CD4-positive, alpha-beta T cell (primary cell): ENCODE data around the gene MSI2. TPM values are rescaled to one million over a fixed set of nuclear protein-coding genes. Genes with fewer than 3 reads are reported as not detected.

Experiments
- ATAC-seq: fragments of 200-7000 bp; cut with Tn5 transposase; one replicate; pipeline ENCODE4 v1.10.0; 2022; ENCODE audit warnings: mild to moderate bottlenecking; ENCODE audit not compliant: poor library complexity
- CTCF ChIA-PET: fragments of 350-600 bp; sonication (Branson Sonifier 250); formaldehyde crosslinking; loops from one replicate; lab custom pipeline; 2021; ENCODE audit warnings: antibody characterized with exemption, inconsistent platforms; lab: Charles Lee
- POLR2A ChIA-PET: fragments of 350-600 bp; sonication (Branson Sonifier 250); formaldehyde crosslinking; loops from one replicate; lab custom pipeline; 2021; ENCODE audit warnings: antibody characterized with exemption, inconsistent platforms; lab: Charles Lee
- DNase-seq, 14 experiments: peaks; one replicate each; pipeline ENCODE4 v3.0.0-alpha.2; 2013 to 2020; ENCODE audit warnings: mixed read lengths in 2 of 14
- H3K27ac ChIP-seq, 2 donors: one replicate each; pipeline versions ENCODE4 v1.5.1 to v1.7.0; 2013; ENCODE audit warnings: low read length in 2 of 2, low read depth in 1 of 2, mild to moderate bottlenecking in 1 of 2
- H3K27me3 ChIP-seq, 2 experiments: 1 replicate in 1 of 2; 2 replicates in 1 of 2; pipeline versions ENCODE4 v1.6.1 to v1.7.0; 2013; ENCODE audit warnings: low read length in 2 of 2, control low read depth in 1 of 2, mild to moderate bottlenecking in 1 of 2, moderate library complexity in 1 of 2; ENCODE audit not compliant: insufficient read depth in 2 of 2, control insufficient read depth in 1 of 2
- H3K36me3 ChIP-seq: one replicate; pipeline ENCODE4 v1.6.1; 2013; ENCODE audit warnings: low read length, control low read depth; ENCODE audit not compliant: insufficient read depth
- H3K4me1 ChIP-seq: one replicate; pipeline ENCODE4 v1.6.1; 2013; ENCODE audit warnings: low read length, control low read depth; ENCODE audit not compliant: insufficient read depth
- H3K4me3 ChIP-seq: one replicate; pipeline ENCODE4 v1.5.1; 2013; ENCODE audit warnings: mild to moderate bottlenecking, low read length, moderate library complexity
- H3K9me3 ChIP-seq, 2 experiments: 1 replicate in 1 of 2; 2 replicates in 1 of 2; pipeline versions ENCODE4 v1.6.1 to v1.7.0; 2013; ENCODE audit warnings: low read length in 2 of 2, mild to moderate bottlenecking in 2 of 2, control low read depth in 1 of 2, moderate library complexity in 1 of 2; ENCODE audit not compliant: control insufficient read depth in 1 of 2, insufficient read depth in 1 of 2
- H3K27ac Mint-ChIP-seq: one replicate; pipeline ENCODE4 v1.8.0; 2020; ENCODE audit warnings: mixed read lengths
- H3K27me3 Mint-ChIP-seq: one replicate; pipeline ENCODE4 v1.8.0; 2021; ENCODE audit warnings: mixed read lengths
- H3K36me3 Mint-ChIP-seq: one replicate; pipeline ENCODE4 v1.8.0; 2021; ENCODE audit warnings: low read depth, mixed read lengths
- H3K4me1 Mint-ChIP-seq: one replicate; pipeline ENCODE4 v1.8.0; 2021; ENCODE audit warnings: low read depth, mixed read lengths
- H3K4me3 Mint-ChIP-seq: one replicate; pipeline ENCODE4 v1.8.0; 2020; ENCODE audit warnings: mild to moderate bottlenecking, mixed read lengths
- H3K9me3 Mint-ChIP-seq: one replicate; pipeline ENCODE4 v1.8.0; 2020; ENCODE audit warnings: mixed read lengths
- CTCF ChIP-seq: fragments of 200-600 bp; IDR thresholded peaks from one replicate; pipeline ENCODE4 v1.8.0; 2022; ENCODE audit warnings: antibody characterized with exemption, mild to moderate bottlenecking
- intact Hi-C, 2 experiments: fragments of 100-400 bp; cut with DNase I in 1 of 2; cut with micrococcal nuclease in 1 of 2; formaldehyde crosslinking; loops; one replicate each; pipeline versions ENCODE4 v1.15.1 to v1.9.0; 2023 to 2025; cut with DNase I, micrococcal nuclease
- total RNA-seq, 174 experiments: library from RNA in 2 of 174; stranded (reverse) in 2 of 174; gene quantifications; one replicate each; pipeline ENCODE4 v1.2.3 and lab custom pipeline; 2021 to 2026

Gene MSI2
- total RNA-seq, 2 experiments from 2014 or later, result 129 to 132 TPM

GRCh38 chr17:57576744-57577143, 320.4 kb downstream of the MSI2 start:
- Mint-ChIP-seq H3K9me3 (no peaks in the 10 kb centered on the region), H3K4me1 (no peaks in the 10 kb centered on the region), H3K27me3 (no peaks in the 10 kb centered on the region), H3K27ac (no peak overlapping the region), H3K4me3 (no peak overlapping the region), H3K36me3 (no peaks in the 10 kb centered on the region)
- no peak overlapping the region for H3K27ac ChIP-seq
- ChIA-PET CTCF (no interaction called here), POLR2A (no interaction called here)
- no peak for TF ChIP-seq CTCF
- no peak for DNase-seq
- H3K9me3 ChIP-seq, result no peaks in the 10 kb centered on the region
- H3K4me1 ChIP-seq, result no peaks in the 10 kb centered on the region
- peaks cover 4% of the 10 kb centered on the region for H3K36me3 ChIP-seq
- ATAC-seq, result no peak
- intact Hi-C loops, result loop anchor here in 1 of 2 experiments (10.0 kb wide), 1 partner anchor 62 kb away; no protein-coding TSS in a partner anchor
- no peak overlapping the region for H3K4me3 ChIP-seq
- no peaks in the 10 kb centered on the region for H3K27me3 ChIP-seq

- CTCF ChIA-PET, result no interaction called here
- H3K27me3 ChIP-seq, result no peaks in the 10 kb centered on the region
- POLR2A ChIA-PET, result no interaction called here
- no peak overlapping the region for H3K27ac ChIP-seq
- H3K36me3 Mint-ChIP-seq, result no peaks in the 10 kb centered on the region
- TF ChIP-seq CTCF, result no peak
- no peaks in the 10 kb centered on the region for H3K27me3 Mint-ChIP-seq
- H3K9me3 Mint-ChIP-seq, result no peaks in the 10 kb centered on the region
- H3K9me3 ChIP-seq, result no peaks in the 10 kb centered on the region
- H3K27ac Mint-ChIP-seq, result peak overlapping the region; percentile 18
- ATAC-seq, result no peak
- peaks cover 4% of the 10 kb centered on the region for H3K36me3 ChIP-seq
- H3K4me3 Mint-ChIP-seq, result no peak overlapping the region
- H3K4me1 ChIP-seq, result no peaks in the 10 kb centered on the region
- intact Hi-C loops, result loop anchor here in 1 of 2 experiments (10.0 kb wide), 1 partner anchor 63 kb away; no protein-coding TSS in a partner anchor
- no peak for DNase-seq
- H3K4me1 Mint-ChIP-seq, result no peaks in the 10 kb centered on the region
- no peak overlapping the region for H3K4me3 ChIP-seq
These were observed 321.7 kb downstream of the MSI2 start for GRCh38 chr17:57577751-57578607.

GRCh38 chr17:57578608-57579225, 322.4 kb downstream of the MSI2 start:
- CTCF ChIA-PET, result no interaction called here
- ATAC-seq, result no peak

More at GRCh38 chr17:57578608-57579225, 322.4 kb downstream of the MSI2 start:
- peaks cover 4% of the 10 kb centered on the region for H3K36me3 ChIP-seq
- no peaks in the 10 kb centered on the region for H3K9me3 ChIP-seq
- Mint-ChIP-seq H3K4me1 (no peaks in the 10 kb centered on the region), H3K27ac (peak overlapping the region; percentile 18), H3K36me3 (no peaks in the 10 kb centered on the region), H3K9me3 (no peaks in the 10 kb centered on the region), H3K4me3 (no peak overlapping the region), H3K27me3 (no peaks in the 10 kb centered on the region)
- intact Hi-C loops, result loop anchor here in 1 of 2 experiments (10.0 kb wide), 1 partner anchor 64 kb away; no protein-coding TSS in a partner anchor
- no peak overlapping the region for H3K27ac ChIP-seq
- no peak for TF ChIP-seq CTCF
- no peak for DNase-seq
- H3K27me3 ChIP-seq, result no peaks in the 10 kb centered on the region
- POLR2A ChIA-PET, result no interaction called here
- no peak overlapping the region for H3K4me3 ChIP-seq
- no peaks in the 10 kb centered on the region for H3K4me1 ChIP-seq
